Nephron progenitor cell (in vitro differentiated cells): ENCODE measurements around the gene TMUB1.

Experiments
- DNase-seq: peaks from one replicate; pipeline ENCODE4 v3.0.0; 2021
- H3K27ac Mint-ChIP-seq: 2 replicates; pipeline ENCODE4 v1.8.0; 2021; ENCODE audit warnings: mild to moderate bottlenecking, moderate library complexity, mixed read lengths
- H3K27me3 Mint-ChIP-seq: 2 replicates; pipeline ENCODE4 v1.8.0; 2021; ENCODE audit warnings: mild to moderate bottlenecking, low read depth, mixed read lengths; ENCODE audit not compliant: poor library complexity
- H3K36me3 Mint-ChIP-seq: 2 replicates; pipeline ENCODE4 v1.8.0; 2021; ENCODE audit warnings: low read depth, mixed read lengths
- H3K4me1 Mint-ChIP-seq: 2 replicates; pipeline ENCODE4 v1.8.0; 2021; ENCODE audit warnings: mixed read lengths
- H3K4me3 Mint-ChIP-seq: 2 replicates; pipeline ENCODE4 v1.8.0; 2021; ENCODE audit warnings: mild to moderate bottlenecking, moderate library complexity, mixed read lengths
- H3K9me3 Mint-ChIP-seq: 2 replicates; pipeline ENCODE4 v1.8.0; 2021; ENCODE audit warnings: mild to moderate bottlenecking, moderate library complexity, mixed read lengths
- CTCF ChIP-seq: fragments of 200-600 bp; sonication (generic); IDR thresholded peaks from 2 replicates; pipeline ENCODE4 v1.5.0; 2021; ENCODE audit warnings: antibody characterized with exemption

TMUB1 gene

DNA sequence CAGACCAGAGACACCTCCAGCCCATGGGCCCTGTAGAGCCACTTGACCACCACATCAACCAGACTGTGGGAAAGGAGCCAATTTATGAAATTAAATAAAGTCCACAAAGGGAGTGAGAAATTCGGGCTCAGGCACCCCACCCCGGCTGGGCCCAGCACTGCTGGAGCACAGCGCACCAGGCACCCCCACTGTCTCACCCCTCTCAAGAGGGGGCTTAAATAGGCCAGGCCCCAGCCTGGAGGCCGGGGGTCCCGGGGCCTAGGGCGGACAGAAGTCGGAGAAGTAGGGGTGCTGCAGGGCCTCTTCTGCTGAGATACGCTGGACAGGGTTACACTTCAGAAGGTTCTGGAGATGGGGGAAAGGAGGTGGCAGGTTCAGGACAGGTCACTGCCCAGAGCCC is 29.5 kb downstream of the TMUB1 start:
- H3K36me3 Mint-ChIP-seq = no peaks in the 10 kb centered on the region

DNA sequence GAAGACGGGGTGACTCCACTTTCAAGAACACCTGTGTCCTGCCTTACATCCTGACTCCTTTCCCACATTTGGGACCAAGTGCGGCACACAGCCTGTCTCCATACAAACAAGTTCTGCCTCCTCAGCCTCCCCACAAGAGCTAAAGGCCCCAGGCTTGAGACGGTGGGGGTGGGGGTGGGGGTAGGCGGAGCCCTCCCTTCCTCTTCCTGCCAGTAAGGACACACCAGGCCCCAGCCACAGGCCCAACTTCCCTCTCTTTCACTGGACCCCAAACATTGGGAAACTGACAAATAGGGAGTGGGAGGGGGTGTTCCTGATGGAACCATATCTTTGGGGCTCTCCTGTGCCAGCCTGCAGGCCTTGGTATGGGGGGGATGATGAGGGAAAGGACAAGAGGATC is 30.2 kb downstream of the TMUB1 start:
- Mint-ChIP-seq H3K27me3 (peaks cover 63% of the 10 kb centered on the region), H3K9me3 (no peaks in the 10 kb centered on the region), H3K27ac (no peak overlapping the region), H3K4me3 (no peak overlapping the region), H3K36me3 (no peaks in the 10 kb centered on the region), H3K4me1 (peaks cover 24% of the 10 kb centered on the region)
- TF ChIP-seq CTCF = no peak
- DNase-seq = no peak

More for the DNA sequence above, 29.5 kb downstream of the TMUB1 start:
- H3K4me1 Mint-ChIP-seq = peaks cover 23% of the 10 kb centered on the region
- H3K4me3 Mint-ChIP-seq = no peak overlapping the region
- no peak for TF ChIP-seq CTCF
- no peak overlapping the region for H3K27ac Mint-ChIP-seq
- DNase-seq = no peak
- peaks cover 62% of the 10 kb centered on the region for H3K27me3 Mint-ChIP-seq
- H3K9me3 Mint-ChIP-seq = no peaks in the 10 kb centered on the region

DNA sequence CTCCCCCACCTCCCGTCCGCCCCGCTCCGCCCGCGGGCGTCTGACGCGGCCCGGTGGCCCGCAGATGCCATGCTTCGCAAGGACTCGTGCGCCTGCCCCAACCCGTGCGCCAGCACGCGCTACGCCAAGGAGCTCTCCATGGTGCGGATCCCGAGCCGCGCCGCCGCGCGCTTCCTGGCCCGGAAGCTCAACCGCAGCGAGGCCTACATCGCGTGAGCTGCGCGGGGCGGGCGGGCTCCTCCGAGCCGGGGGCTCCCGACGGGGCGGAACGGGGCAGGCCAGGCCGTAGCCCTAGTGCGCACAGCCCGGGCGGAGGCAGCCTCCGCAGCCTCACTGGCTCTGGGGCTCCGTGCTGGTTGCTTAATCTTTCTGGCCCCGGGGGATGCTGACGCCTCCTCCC is 32.2 kb downstream of the TMUB1 start:
- H3K27ac Mint-ChIP-seq = no peak overlapping the region
- peaks cover 58% of the 10 kb centered on the region for H3K27me3 Mint-ChIP-seq
- no peaks in the 10 kb centered on the region for H3K9me3 Mint-ChIP-seq
- no peak overlapping the region for H3K4me3 Mint-ChIP-seq
- TF ChIP-seq CTCF = no peak
- H3K36me3 Mint-ChIP-seq = no peaks in the 10 kb centered on the region
- peaks cover 21% of the 10 kb centered on the region for H3K4me1 Mint-ChIP-seq
- DNase-seq = peak; percentile 90

- H3K9me3 Mint-ChIP-seq = no peaks in the 10 kb centered on the region
- no peak for TF ChIP-seq CTCF
- H3K4me1 Mint-ChIP-seq = peaks cover 19% of the 10 kb centered on the region
- no peak for DNase-seq
- peaks cover 50% of the 10 kb centered on the region for H3K27me3 Mint-ChIP-seq
- no peak overlapping the region for H3K27ac Mint-ChIP-seq
- H3K36me3 Mint-ChIP-seq = no peaks in the 10 kb centered on the region
- H3K4me3 Mint-ChIP-seq = no peak overlapping the region
Measured at GRCh38 chr7:151048911-151049463, 34.3 kb downstream of the TMUB1 start.

- H3K27me3 Mint-ChIP-seq = peaks cover 51% of the 10 kb centered on the region
- no peak within 1 kb of the TSS for H3K27ac Mint-ChIP-seq
- DNase-seq = no peak
- H3K4me3 Mint-ChIP-seq = no peak within 1 kb of the TSS
- H3K4me1 Mint-ChIP-seq = peaks cover 19% of the 10 kb centered on the region
- H3K9me3 Mint-ChIP-seq = no peaks in the 10 kb centered on the region
- no peak for TF ChIP-seq CTCF
- no peaks in the 10 kb centered on the region for H3K36me3 Mint-ChIP-seq
Measured at GRCh38 chr7:151047976-151048815, 35.1 kb downstream of the TMUB1 start, which contains the start of gene ASIC3. TSS of gene ASIC3 (plus strand) at chr7:151048531. CDS start at chr7:151048886, 355 bp downstream.
